ENCODE results near the gene PTPRM. TPM values are rescaled to one million over a fixed set of nuclear protein-coding genes. Genes with fewer than 3 reads are reported as not detected.

The PTPRM gene
- total and polyA plus RNA-seq, 5 donors from 2014 or later: 1.1 to 4.6 (median 3.6) TPM

GRCh38 chr18:7894592-7894991, 327.5 kb downstream of the PTPRM start:
- Mint-ChIP-seq H3K9me3 (peaks cover 0 to 3% (median 0%) of the 10 kb centered on the region in 7 donors), H3K4me3 (no peak overlapping the region), H3K27ac (no peak overlapping the region), H3K27me3 (peaks cover 5% of the 10 kb centered on the region), H3K36me3 (no peaks in the 10 kb centered on the region), H3K4me1 (no peaks in the 10 kb centered on the region)
- no peaks in the 10 kb centered on the region for H3K36me3 ChIP-seq (ENCODE audit: control insufficient read depth, insufficient read depth, low read length)
- H3K27ac ChIP-seq (ENCODE audit: insufficient read depth, low read length, poor library complexity, severe bottlenecking): no peak overlapping the region
- no peak for ATAC-seq (ENCODE audit: low read depth in 2 of 2)
- no peaks in the 10 kb centered on the region for H3K4me1 ChIP-seq (ENCODE audit: control insufficient read depth, insufficient read depth, low read length, poor library complexity, severe bottlenecking)
- H3K27me3 ChIP-seq (ENCODE audit: control insufficient read depth, insufficient read depth, low read length): no peaks in the 10 kb centered on the region
- DNase-seq: no peak
- H3K4me3 ChIP-seq (ENCODE audit: low read depth, low read length): no peak overlapping the region
- H3K9me3 ChIP-seq (ENCODE audit: control insufficient read depth in 2 of 2, low read length in 2 of 2): no peaks in the 10 kb centered on the region

- Mint-ChIP-seq H3K36me3 (no peaks in the 10 kb centered on the region), H3K4me1 (no peaks in the 10 kb centered on the region), H3K27ac (no peak overlapping the region), H3K27me3 (peaks cover 5% of the 10 kb centered on the region), H3K4me3 (no peak overlapping the region), H3K9me3 (peaks cover 0 to 3% (median 0%) of the 10 kb centered on the region in 7 donors)
- H3K36me3 ChIP-seq (ENCODE audit: control insufficient read depth, insufficient read depth, low read length): no peaks in the 10 kb centered on the region
- DNase-seq (no peak), ATAC-seq (ENCODE audit: low read depth in 2 of 2) (no peak)
- H3K4me1 ChIP-seq (ENCODE audit: control insufficient read depth, insufficient read depth, low read length, poor library complexity, severe bottlenecking): no peaks in the 10 kb centered on the region
- no peaks in the 10 kb centered on the region for H3K9me3 ChIP-seq (ENCODE audit: control insufficient read depth in 2 of 2, low read length in 2 of 2)
- H3K27ac ChIP-seq (ENCODE audit: insufficient read depth, low read length, poor library complexity, severe bottlenecking): no peak overlapping the region
- H3K4me3 ChIP-seq (ENCODE audit: low read depth, low read length): no peak overlapping the region
- H3K27me3 ChIP-seq (ENCODE audit: control insufficient read depth, insufficient read depth, low read length): no peaks in the 10 kb centered on the region
Observed at GRCh38 chr18:7895346-7895745, 328.2 kb downstream of the PTPRM start.

GRCh38 chr18:7896161-7896560, 329.0 kb downstream of the PTPRM start:
- no peaks in the 10 kb centered on the region for H3K9me3 ChIP-seq (ENCODE audit: control insufficient read depth in 2 of 2, low read length in 2 of 2)
- Mint-ChIP-seq H3K9me3 (peaks cover 0 to 3% (median 0%) of the 10 kb centered on the region in 7 donors), H3K27ac (no peak overlapping the region), H3K36me3 (no peaks in the 10 kb centered on the region), H3K4me1 (no peaks in the 10 kb centered on the region), H3K27me3 (peaks cover 5% of the 10 kb centered on the region), H3K4me3 (no peak overlapping the region)
- no peak overlapping the region for H3K27ac ChIP-seq (ENCODE audit: insufficient read depth, low read length, poor library complexity, severe bottlenecking)
- DNase-seq (no peak), ATAC-seq (ENCODE audit: low read depth in 2 of 2) (no peak)
- H3K4me1 ChIP-seq (ENCODE audit: control insufficient read depth, insufficient read depth, low read length, poor library complexity, severe bottlenecking): no peaks in the 10 kb centered on the region
- H3K4me3 ChIP-seq (ENCODE audit: low read depth, low read length): no peak overlapping the region
- H3K27me3 ChIP-seq (ENCODE audit: control insufficient read depth, insufficient read depth, low read length): no peaks in the 10 kb centered on the region
- H3K36me3 ChIP-seq (ENCODE audit: control insufficient read depth, insufficient read depth, low read length): no peaks in the 10 kb centered on the region

GRCh38 chr18:7896805-7897518, 329.8 kb downstream of the PTPRM start:
- Mint-ChIP-seq H3K27me3 (peaks cover 5% of the 10 kb centered on the region), H3K9me3 (peaks cover 0 to 3% (median 0%) of the 10 kb centered on the region in 7 donors)
- H3K4me1 ChIP-seq (ENCODE audit: control insufficient read depth, insufficient read depth, low read length, poor library complexity, severe bottlenecking): no peaks in the 10 kb centered on the region

GRCh38 chr18:7898181-7898580, 331.1 kb downstream of the PTPRM start:
- Histone ChIP-seq H3K4me1 (ENCODE audit: control insufficient read depth, insufficient read depth, low read length, poor library complexity, severe bottlenecking) (no peaks in the 10 kb centered on the region), H3K4me3 (ENCODE audit: low read depth, low read length) (no peak overlapping the region), H3K36me3 (ENCODE audit: control insufficient read depth, insufficient read depth, low read length) (no peaks in the 10 kb centered on the region), H3K27me3 (ENCODE audit: control insufficient read depth, insufficient read depth, low read length) (no peaks in the 10 kb centered on the region), H3K27ac (ENCODE audit: insufficient read depth, low read length, poor library complexity, severe bottlenecking) (no peak overlapping the region), H3K9me3 (ENCODE audit: control insufficient read depth in 2 of 2, low read length in 2 of 2) (no peaks in the 10 kb centered on the region)
- Mint-ChIP-seq H3K27ac (no peak overlapping the region), H3K9me3 (peaks cover 0 to 1% (median 0%) of the 10 kb centered on the region in 7 donors), H3K4me1 (no peaks in the 10 kb centered on the region), H3K4me3 (no peak overlapping the region), H3K27me3 (peaks cover 5% of the 10 kb centered on the region), H3K36me3 (no peaks in the 10 kb centered on the region)
- ATAC-seq (ENCODE audit: low read depth in 2 of 2) (no peak), DNase-seq (no peak)

More at GRCh38 chr18:7896805-7897518, 329.8 kb downstream of the PTPRM start:
- Histone ChIP-seq H3K9me3 (ENCODE audit: control insufficient read depth in 2 of 2, low read length in 2 of 2) (no peaks in the 10 kb centered on the region), H3K27me3 (ENCODE audit: control insufficient read depth, insufficient read depth, low read length) (no peaks in the 10 kb centered on the region), H3K36me3 (ENCODE audit: control insufficient read depth, insufficient read depth, low read length) (no peaks in the 10 kb centered on the region), H3K4me3 (ENCODE audit: low read depth, low read length) (no peak overlapping the region), H3K27ac (ENCODE audit: insufficient read depth, low read length, poor library complexity, severe bottlenecking) (no peak overlapping the region)
- ATAC-seq (ENCODE audit: low read depth in 2 of 2) (no peak), DNase-seq (no peak)
- no peak overlapping the region for H3K27ac Mint-ChIP-seq
- H3K4me3 Mint-ChIP-seq: no peak overlapping the region
- no peaks in the 10 kb centered on the region for H3K4me1 Mint-ChIP-seq
- no peaks in the 10 kb centered on the region for H3K36me3 Mint-ChIP-seq

GRCh38 chr18:7899078-7899477, 332.0 kb downstream of the PTPRM start:
- ATAC-seq (ENCODE audit: low read depth in 2 of 2) (no peak), DNase-seq (no peak)
- no peak overlapping the region for H3K4me3 Mint-ChIP-seq
- no peaks in the 10 kb centered on the region for H3K4me1 Mint-ChIP-seq
- no peaks in the 10 kb centered on the region for H3K9me3 ChIP-seq (ENCODE audit: control insufficient read depth in 2 of 2, low read length in 2 of 2)
- peaks cover 5% of the 10 kb centered on the region for H3K27me3 Mint-ChIP-seq
- H3K27ac ChIP-seq (ENCODE audit: insufficient read depth, low read length, poor library complexity, severe bottlenecking): no peak overlapping the region
- no peaks in the 10 kb centered on the region for H3K36me3 Mint-ChIP-seq
- H3K9me3 Mint-ChIP-seq: peaks cover 0 to 1% (median 0%) of the 10 kb centered on the region in 7 donors
- no peak overlapping the region for H3K27ac Mint-ChIP-seq
- no peak overlapping the region for H3K4me3 ChIP-seq (ENCODE audit: low read depth, low read length)
- no peaks in the 10 kb centered on the region for H3K4me1 ChIP-seq (ENCODE audit: control insufficient read depth, insufficient read depth, low read length, poor library complexity, severe bottlenecking)
- no peaks in the 10 kb centered on the region for H3K27me3 ChIP-seq (ENCODE audit: control insufficient read depth, insufficient read depth, low read length)
- no peaks in the 10 kb centered on the region for H3K36me3 ChIP-seq (ENCODE audit: control insufficient read depth, insufficient read depth, low read length)

GRCh38 chr18:7900091-7900490, 333.0 kb downstream of the PTPRM start:
- peaks cover 5% of the 10 kb centered on the region for H3K27me3 Mint-ChIP-seq
- H3K4me1 Mint-ChIP-seq: no peaks in the 10 kb centered on the region
- ATAC-seq (ENCODE audit: low read depth in 2 of 2) (no peak), DNase-seq (no peak)
- no peak overlapping the region for H3K4me3 ChIP-seq (ENCODE audit: low read depth, low read length)
- no peaks in the 10 kb centered on the region for H3K4me1 ChIP-seq (ENCODE audit: control insufficient read depth, insufficient read depth, low read length, poor library complexity, severe bottlenecking)
- H3K27me3 ChIP-seq (ENCODE audit: control insufficient read depth, insufficient read depth, low read length): no peaks in the 10 kb centered on the region
- no peak overlapping the region for H3K27ac ChIP-seq (ENCODE audit: insufficient read depth, low read length, poor library complexity, severe bottlenecking)
- no peaks in the 10 kb centered on the region for H3K36me3 Mint-ChIP-seq
- no peaks in the 10 kb centered on the region for H3K36me3 ChIP-seq (ENCODE audit: control insufficient read depth, insufficient read depth, low read length)
- no peak overlapping the region for H3K4me3 Mint-ChIP-seq
- peaks cover 0 to 2% (median 0%) of the 10 kb centered on the region in 7 donors for H3K9me3 Mint-ChIP-seq
- no peak overlapping the region for H3K27ac Mint-ChIP-seq
- no peaks in the 10 kb centered on the region for H3K9me3 ChIP-seq (ENCODE audit: control insufficient read depth in 2 of 2, low read length in 2 of 2)

GRCh38 chr18:7901657-7902056, 334.5 kb downstream of the PTPRM start:
- Histone ChIP-seq H3K36me3 (ENCODE audit: control insufficient read depth, insufficient read depth, low read length) (no peaks in the 10 kb centered on the region), H3K27me3 (ENCODE audit: control insufficient read depth, insufficient read depth, low read length) (no peaks in the 10 kb centered on the region), H3K4me1 (ENCODE audit: control insufficient read depth, insufficient read depth, low read length, poor library complexity, severe bottlenecking) (no peaks in the 10 kb centered on the region), H3K27ac (ENCODE audit: insufficient read depth, low read length, poor library complexity, severe bottlenecking) (no peak overlapping the region), H3K4me3 (ENCODE audit: low read depth, low read length) (no peak overlapping the region), H3K9me3 (ENCODE audit: control insufficient read depth in 2 of 2, low read length in 2 of 2) (no peaks in the 10 kb centered on the region)
- no peak for ATAC-seq (ENCODE audit: low read depth in 2 of 2)
- Mint-ChIP-seq H3K36me3 (no peaks in the 10 kb centered on the region), H3K27me3 (peaks cover 4% of the 10 kb centered on the region), H3K4me3 (no peak overlapping the region), H3K27ac (no peak overlapping the region), H3K4me1 (no peaks in the 10 kb centered on the region), H3K9me3 (peaks cover 0 to 2% (median 0%) of the 10 kb centered on the region in 7 donors)
- no peak for DNase-seq
